GM19023 (cell line): ENCODE results near the gene STC2.

Source experiments
- ATAC-seq: cut with Tn5 transposase; IDR thresholded peaks from one replicate; pipeline ENCODE4 v1.9.1; 2021; ENCODE audit warnings: mild to moderate bottlenecking, moderate library complexity; ENCODE audit not compliant: unreplicated experiment

The STC2 gene

DNA sequence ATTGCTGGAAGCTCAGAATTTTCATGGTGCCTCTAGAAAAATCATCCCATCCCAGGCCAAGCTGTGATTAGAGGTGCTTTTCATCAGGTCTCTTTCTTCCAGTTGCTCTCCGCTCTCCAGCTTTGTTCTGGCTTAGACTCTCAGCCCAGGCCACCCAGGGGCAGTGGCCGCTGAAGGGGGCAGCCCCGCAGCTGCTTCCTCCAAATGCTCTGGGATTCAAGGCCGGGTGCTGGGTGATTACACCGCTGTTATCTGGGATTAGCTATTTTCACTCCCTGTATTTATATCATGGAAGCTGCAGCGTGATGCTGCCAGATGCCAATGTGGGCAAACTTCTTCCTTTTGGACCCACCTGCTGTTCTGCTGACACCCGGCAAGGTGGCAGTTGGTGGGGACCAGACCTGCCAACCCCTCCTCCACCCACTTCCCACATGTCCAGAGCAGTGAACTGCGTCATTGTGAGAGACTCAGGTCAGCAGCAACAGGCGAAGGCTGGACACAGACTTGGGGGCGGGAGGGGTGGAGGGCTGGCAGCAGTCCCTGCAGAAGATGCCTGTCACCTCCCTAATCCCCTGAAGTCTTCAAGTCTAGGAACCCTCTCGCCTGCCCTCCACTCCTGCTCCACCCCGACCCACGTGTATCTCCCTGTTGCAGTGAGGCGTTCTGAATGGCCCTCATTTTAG, 59.3 kb downstream of the STC2 start:
- ATAC-seq = no peak

DNA sequence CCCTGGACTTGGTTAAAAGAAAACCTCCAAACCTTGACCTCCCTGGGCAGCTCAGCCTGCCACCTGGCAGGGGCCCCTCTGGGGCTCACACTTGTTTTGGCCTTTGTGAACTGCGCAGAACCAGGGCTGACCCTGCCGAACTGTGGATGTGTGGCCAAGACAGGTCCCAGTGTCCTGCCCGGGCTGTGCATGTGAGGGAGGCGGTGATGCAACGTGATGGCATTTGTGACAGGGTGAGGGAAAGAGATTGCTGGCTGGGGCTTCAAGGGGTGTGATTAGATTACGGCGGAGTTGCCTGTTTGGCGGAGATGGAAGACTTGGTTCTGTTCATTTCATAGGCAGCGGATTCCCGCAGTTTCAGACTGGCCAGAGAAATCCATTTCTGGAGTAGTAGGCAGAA, 62.8 kb downstream of the STC2 start:
- no peak for ATAC-seq
